Measurements from ENCODE around the gene FILIP1. TPM values are rescaled to one million over a fixed set of nuclear protein-coding genes. Genes with fewer than 3 reads are reported as not detected.
A peak's percentile ranks its signal among the peaks of the same experiment; 100 is the strongest.

FILIP1 gene
- total and polyA plus RNA-seq, 8 donors: 0.31 to 29.8 (median 5.7) TPM

DNA sequence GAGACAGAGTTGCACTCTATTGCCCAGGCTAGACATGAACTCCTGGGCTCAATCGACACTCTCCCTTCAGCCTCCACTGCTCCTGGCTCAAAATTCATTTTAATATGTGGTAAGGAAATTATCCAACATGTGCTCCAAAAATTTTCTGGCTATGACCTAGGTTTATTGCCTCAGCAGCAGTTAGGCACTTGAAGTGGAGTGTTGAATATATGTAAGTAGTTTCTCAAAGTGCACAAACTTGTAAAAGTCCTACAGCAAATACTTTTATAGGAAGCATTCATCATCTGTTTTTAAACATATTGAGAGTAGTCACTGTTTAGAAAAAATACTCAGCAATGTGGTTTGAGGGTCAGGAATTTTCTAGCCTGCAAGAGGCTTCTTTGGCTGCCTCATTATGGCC lies 13.2 kb downstream of the FILIP1 start:
- intact Hi-C loops (cut with DNase I; ENCODE audit: low total_unique reads): no loop called here
- WGBS, 5 donors: 62 to 79% (median 75%) methylated on average over 1 of the region's 1 CpG
- H3K36me3 ChIP-seq: no peaks in the 10 kb centered on the region
- peak overlapping the region in 1 of 5 donors; percentile 78 for H3K27ac ChIP-seq
- TF ChIP-seq CTCF (IDR thresholded peaks at IDR 0.05): no peak
- no peaks in the 10 kb centered on the region for H3K9me3 ChIP-seq
- peaks cover 0 to 18% (median 6%) of the 10 kb centered on the region in 4 donors for H3K4me1 ChIP-seq
- H3K4me3 ChIP-seq: no peak overlapping the region
- DNase-seq: no peak
- H3K27me3 ChIP-seq: no peaks in the 10 kb centered on the region

- WGBS, 5 donors: 93 to 98% (median 94%) methylated on average over 6 of the region's 6 CpGs
- intact Hi-C loops (cut with DNase I; ENCODE audit: low total_unique reads): no loop called here
- Histone ChIP-seq H3K4me1 (peaks cover 0 to 18% (median 6%) of the 10 kb centered on the region in 4 donors), H3K27me3 (no peaks in the 10 kb centered on the region), H3K36me3 (no peaks in the 10 kb centered on the region), H3K9me3 (no peaks in the 10 kb centered on the region), H3K4me3 (no peak overlapping the region), H3K27ac (no peak overlapping the region)
- DNase-seq: no peak
- TF ChIP-seq POLR2AphosphoS5 (IDR thresholded peaks at IDR 0.05): no peak
- no peak for TF ChIP-seq POLR2A (IDR thresholded peaks at IDR 0.05)
- TF ChIP-seq EP300 (IDR thresholded peaks at IDR 0.05): no peak
These were observed 13.9 kb downstream of the FILIP1 start for GRCh38 chr6:75479712-75480111.

- no peak for DNase-seq
- Histone ChIP-seq H3K9me3 (no peaks in the 10 kb centered on the region), H3K4me3 (no peak overlapping the region), H3K27ac (no peak overlapping the region), H3K4me1 (peaks cover 0 to 18% (median 6%) of the 10 kb centered on the region in 4 donors), H3K36me3 (no peaks in the 10 kb centered on the region), H3K27me3 (no peaks in the 10 kb centered on the region)
- intact Hi-C loops (cut with DNase I; ENCODE audit: low total_unique reads): no loop called here
- TF ChIP-seq POLR2AphosphoS5 (IDR thresholded peaks at IDR 0.05): no peak
- no peak for TF ChIP-seq CTCF (IDR thresholded peaks at IDR 0.05)
- no peak for TF ChIP-seq POLR2A (IDR thresholded peaks at IDR 0.05)
- TF ChIP-seq EP300 (IDR thresholded peaks at IDR 0.05): no peak
These were observed 14.7 kb downstream of the FILIP1 start for GRCh38 chr6:75478929-75479328.

DNA sequence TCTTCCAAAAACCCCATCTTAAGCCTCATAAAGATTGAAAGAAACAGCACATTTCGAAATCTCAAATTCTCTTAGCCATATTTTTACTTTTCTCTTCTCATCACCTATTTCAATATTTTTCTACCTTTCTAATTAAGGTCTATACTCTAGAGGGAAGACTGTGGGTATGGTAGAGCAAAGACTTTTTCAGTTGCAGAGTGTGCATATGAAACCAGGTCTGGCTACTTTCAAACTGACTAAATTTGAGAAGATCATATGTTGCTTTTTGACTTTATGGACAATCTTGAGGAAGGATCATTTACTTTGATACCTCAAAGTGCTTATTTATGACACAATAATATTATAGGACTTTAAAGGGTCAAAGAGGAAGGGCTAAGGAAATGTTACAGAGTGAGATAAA lies 20.7 kb downstream of the FILIP1 start:
- H3K4me1 ChIP-seq: no peaks in the 10 kb centered on the region
- H3K27me3 ChIP-seq: no peaks in the 10 kb centered on the region
- no peak overlapping the region for H3K4me3 ChIP-seq
- no peaks in the 10 kb centered on the region for H3K36me3 ChIP-seq
- TF ChIP-seq CTCF (IDR thresholded peaks at IDR 0.05) (no peak), POLR2A (IDR thresholded peaks at IDR 0.05) (no peak), EP300 (IDR thresholded peaks at IDR 0.05) (no peak), POLR2AphosphoS5 (IDR thresholded peaks at IDR 0.05) (no peak)
- intact Hi-C loops (cut with DNase I; ENCODE audit: low total_unique reads): no loop called here
- no peaks in the 10 kb centered on the region for H3K9me3 ChIP-seq
- no peak overlapping the region for H3K27ac ChIP-seq
- DNase-seq: no peak
- 74 to 95% (median 88%) methylated on average over 1 of the region's 1 CpG for WGBS, 5 donors

DNA sequence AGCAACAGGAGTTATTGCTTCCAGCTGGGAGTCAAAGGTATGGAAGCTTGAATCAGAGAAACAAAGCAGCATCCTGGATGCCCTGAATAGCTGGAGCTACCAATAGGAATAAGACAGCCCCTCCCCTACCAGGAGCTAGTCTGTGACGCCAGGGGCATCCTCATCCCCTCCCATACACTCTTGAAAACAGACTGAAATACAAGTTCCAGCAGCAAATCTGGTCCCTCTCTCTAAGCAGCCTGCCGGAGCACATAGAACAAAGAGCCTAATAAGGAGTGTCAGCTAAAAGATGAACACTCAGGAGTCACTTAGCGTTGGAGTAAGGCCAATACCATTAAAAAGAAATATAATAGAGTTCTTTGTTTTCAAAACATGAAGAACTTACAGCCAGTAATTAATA lies 25.6 kb downstream of the FILIP1 start:
- intact Hi-C loops (cut with DNase I; ENCODE audit: low total_unique reads): no loop called here
- H3K4me3 ChIP-seq: no peak overlapping the region
- 49 to 55% (median 54%) methylated on average over 3 of the region's 3 CpGs for WGBS, 5 donors
- TF ChIP-seq CTCF (IDR thresholded peaks at IDR 0.05) (no peak), POLR2A (IDR thresholded peaks at IDR 0.05) (no peak), POLR2AphosphoS5 (IDR thresholded peaks at IDR 0.05) (no peak), EP300 (IDR thresholded peaks at IDR 0.05) (no peak)
- peaks cover 0 to 10% (median 4%) of the 10 kb centered on the region in 4 donors for H3K4me1 ChIP-seq
- no peaks in the 10 kb centered on the region for H3K9me3 ChIP-seq
- no peaks in the 10 kb centered on the region for H3K27me3 ChIP-seq
- peak overlapping the region in 3 of 5 donors; percentile 8 to 56 (median 22) for H3K27ac ChIP-seq
- H3K36me3 ChIP-seq: no peaks in the 10 kb centered on the region
- no peak for DNase-seq

Data from stomach (tissue), 9 donors.